ENCODE measurements around the gene COCH.

Gene COCH

DNA sequence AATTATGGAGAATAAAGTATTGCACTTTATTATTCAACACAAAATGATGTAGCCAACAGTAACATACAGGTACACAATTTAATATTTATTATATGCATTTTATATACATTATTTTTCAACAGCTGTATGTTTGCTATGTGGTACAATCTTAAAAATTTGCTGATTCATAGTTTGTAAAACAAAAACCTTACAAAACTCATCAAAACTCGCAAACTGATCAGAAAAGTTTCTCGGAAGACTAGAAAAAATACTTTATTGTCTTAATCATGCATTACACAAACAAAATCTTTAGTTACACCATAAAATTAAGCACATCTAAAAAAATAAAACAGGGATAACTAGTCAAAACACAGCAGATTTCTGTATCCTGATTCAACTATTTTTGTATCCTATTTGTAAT lies 19.5 kb downstream of the COCH start:
- TF ChIP-seq, protein P1, sequence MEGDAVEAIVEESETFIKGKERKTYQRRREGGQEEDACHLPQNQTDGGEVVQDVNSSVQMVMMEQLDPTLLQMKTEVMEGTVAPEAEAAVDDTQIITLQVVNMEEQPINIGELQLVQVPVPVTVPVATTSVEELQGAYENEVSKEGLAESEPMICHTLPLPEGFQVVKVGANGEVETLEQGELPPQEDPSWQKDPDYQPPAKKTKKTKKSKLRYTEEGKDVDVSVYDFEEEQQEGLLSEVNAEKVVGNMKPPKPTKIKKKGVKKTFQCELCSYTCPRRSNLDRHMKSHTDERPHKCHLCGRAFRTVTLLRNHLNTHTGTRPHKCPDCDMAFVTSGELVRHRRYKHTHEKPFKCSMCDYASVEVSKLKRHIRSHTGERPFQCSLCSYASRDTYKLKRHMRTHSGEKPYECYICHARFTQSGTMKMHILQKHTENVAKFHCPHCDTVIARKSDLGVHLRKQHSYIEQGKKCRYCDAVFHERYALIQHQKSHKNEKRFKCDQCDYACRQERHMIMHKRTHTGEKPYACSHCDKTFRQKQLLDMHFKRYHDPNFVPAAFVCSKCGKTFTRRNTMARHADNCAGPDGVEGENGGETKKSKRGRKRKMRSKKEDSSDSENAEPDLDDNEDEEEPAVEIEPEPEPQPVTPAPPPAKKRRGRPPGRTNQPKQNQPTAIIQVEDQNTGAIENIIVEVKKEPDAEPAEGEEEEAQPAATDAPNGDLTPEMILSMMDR (IDR thresholded peaks at IDR 0.05), result no peak

- TF ChIP-seq, protein P1 (IDR thresholded peaks at IDR 0.05), result no peak
Observed at GRCh38 chr14:30894923-30895515, 20.7 kb downstream of the COCH start.

- TF ChIP-seq, protein P1 (IDR thresholded peaks at IDR 0.05), result no peak
Observed at GRCh38 chr14:30896435-30896834, 22.1 kb downstream of the COCH start.

GRCh38 chr14:30903285-30904124 lies 29.1 kb downstream of the COCH start:
- TF ChIP-seq, protein P1 (IDR thresholded peaks at IDR 0.05), result no peak

DNA sequence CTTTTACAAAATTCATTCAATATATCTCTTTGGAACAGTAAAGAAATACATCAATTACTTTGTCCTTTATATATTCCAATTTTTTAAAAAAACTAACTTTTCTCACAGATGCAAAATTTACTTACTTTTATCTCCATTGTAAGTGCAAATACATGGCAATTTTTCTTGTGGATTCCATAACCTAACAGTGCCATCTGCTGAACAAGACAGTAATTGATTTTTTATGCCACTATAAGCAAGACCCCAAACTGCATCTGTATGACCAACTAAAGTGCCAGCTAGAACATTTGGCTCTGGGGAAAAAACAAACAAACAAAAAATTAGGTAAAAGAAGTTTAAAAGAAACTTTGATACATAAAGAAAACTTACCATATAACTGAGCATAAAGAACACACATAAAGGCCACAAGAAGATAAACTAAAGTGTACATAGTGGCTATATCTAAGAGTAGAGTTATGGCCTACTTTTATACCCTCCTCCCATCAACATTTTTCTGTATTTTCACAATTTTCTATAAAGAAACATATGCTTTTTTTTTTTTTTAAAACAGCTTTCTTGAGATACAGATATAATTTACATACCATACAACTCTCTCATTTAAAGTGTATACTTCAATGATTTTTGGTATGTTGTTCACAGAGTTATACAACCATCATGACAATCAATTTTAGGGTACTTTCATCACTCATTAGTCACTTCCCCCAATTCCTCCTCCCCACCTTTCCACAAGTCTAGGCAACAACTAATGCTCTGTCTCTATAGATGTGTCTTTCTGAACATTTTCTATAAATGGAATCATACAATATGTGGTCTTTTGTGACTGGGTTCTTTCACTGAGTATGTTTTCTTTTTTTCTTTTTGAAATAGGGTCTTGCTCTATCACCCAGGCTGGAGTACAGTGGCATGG lies 32.6 kb downstream of the COCH start:
- TF ChIP-seq, protein P1 (IDR thresholded peaks at IDR 0.05), result peak; percentile 63

DNA sequence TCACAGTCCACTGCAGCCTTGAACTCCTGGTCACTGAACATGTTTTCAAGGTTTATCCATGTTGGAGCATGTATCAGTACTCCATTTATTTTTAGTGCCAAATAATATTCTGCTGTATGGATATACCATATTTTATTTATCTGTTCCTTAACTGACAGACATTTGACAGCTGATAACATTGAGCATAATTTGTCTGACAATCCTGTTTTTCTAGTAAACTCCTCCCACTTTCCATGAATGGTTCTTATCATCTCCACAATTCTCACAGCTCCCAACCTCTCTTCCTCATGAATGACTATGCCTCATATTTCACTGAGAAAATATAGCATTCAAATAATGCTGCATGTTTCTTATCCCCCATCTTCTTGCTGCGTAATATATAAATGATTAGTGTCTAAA lies 33.3 kb downstream of the COCH start:
- TF ChIP-seq, protein P1 (IDR thresholded peaks at IDR 0.05), result no peak

DNA sequence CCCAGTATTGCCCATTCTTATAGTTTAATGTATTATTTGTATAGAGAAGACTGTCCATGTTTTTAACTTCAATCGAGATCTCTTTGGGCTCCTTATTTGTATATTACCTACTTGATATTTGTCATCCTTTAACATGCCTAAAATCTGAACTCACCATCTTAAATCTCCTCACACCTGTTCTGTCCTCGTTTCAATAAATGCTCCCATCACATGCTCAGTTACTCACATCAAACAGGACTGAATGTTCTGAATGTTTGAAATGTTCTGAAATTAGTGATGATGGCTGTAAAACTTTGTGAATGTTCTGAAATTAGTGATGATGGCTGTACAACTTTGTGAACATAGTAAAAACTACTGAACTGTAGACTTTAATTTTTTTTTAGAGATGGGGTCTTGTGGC lies 34.5 kb downstream of the COCH start:
- TF ChIP-seq, protein P1 (IDR thresholded peaks at IDR 0.05), result no peak

All from LNCAP (cell line).